K562 (cell line): Measurements from ENCODE around the gene NCOR2. TPM values are rescaled to one million over a fixed set of nuclear protein-coding genes. Genes with fewer than 3 reads are reported as not detected.

Experiments used
- BCOR ChIP-seq: fragments of 450-650 bp; IDR thresholded peaks from 2 replicates; pipeline ENCODE4 v1.6.1; 2016
- BDP1 ChIP-seq: IDR thresholded peaks from 3 replicates; pipeline ENCODE4 v1.6.1; 2011; ENCODE audit not compliant: insufficient read length, insufficient read depth
- DLX4 ChIP-seq: fragments of 250-450 bp; sonication (Bioruptor Pico); IDR thresholded peaks from 2 replicates; pipeline ENCODE4 v1.6.1; 2021; ENCODE audit warnings: mild to moderate bottlenecking
- LARP7 ChIP-seq: fragments of 450-650 bp; IDR thresholded peaks from 2 replicates; pipeline ENCODE4 v1.6.1; 2016
- MCM5 ChIP-seq: fragments of 450-650 bp; IDR thresholded peaks from 2 replicates; pipeline ENCODE4 v1.6.1; 2016; ENCODE audit warnings: low read depth
- NFIC ChIP-seq: fragments of 450-650 bp; IDR thresholded peaks from 2 replicates; pipeline ENCODE4 v1.6.1; 2017; ENCODE audit warnings: mild to moderate bottlenecking, inconsistent platforms
- PKNOX1 ChIP-seq: fragments of 450-650 bp; IDR thresholded peaks from 2 replicates; pipeline ENCODE4 v1.6.1; 2016
- RB1 ChIP-seq: fragments of 450-650 bp; IDR thresholded peaks from 2 replicates; pipeline ENCODE4 v1.6.1; 2017; ENCODE audit warnings: low read depth, mild to moderate bottlenecking
- SAFB ChIP-seq: fragments of 200-400 bp; formaldehyde crosslinking; IDR thresholded peaks from 2 replicates; pipeline ENCODE4 v1.6.1; 2017; ENCODE audit warnings: low read depth, low read length, borderline replicate concordance
- SIRT6 ChIP-seq: IDR thresholded peaks from one replicate; pipeline ENCODE4 v1.6.1; 2012; ENCODE audit warnings: low read depth, mild to moderate bottlenecking, control low read depth, inconsistent platforms, low read length, moderate library complexity
- TEAD2 ChIP-seq: fragments of 450-650 bp; IDR thresholded peaks from 2 replicates; pipeline ENCODE4 v1.6.1; 2016; ENCODE audit warnings: missing genetic modification characterization, control low read depth, missing compliant biosample characterization
- TEAD4 ChIP-seq, 2 experiments: sonication (generic) in 1 of 2; formaldehyde crosslinking in 1 of 2; IDR thresholded peaks; 2 replicates each; pipeline versions ENCODE4 v1.6.1 to v1.8.0; 2012 to 2022; ENCODE audit warnings: borderline replicate concordance in 1 of 2, inconsistent platforms in 1 of 2, low read length in 1 of 2, mild to moderate bottlenecking in 1 of 2, missing genetic modification reagents in 1 of 2
- TRIM25 ChIP-seq: fragments of 450-650 bp; IDR thresholded peaks from 2 replicates; pipeline ENCODE4 v1.7.0; 2016; ENCODE audit warnings: borderline replicate concordance
- TSHZ1 ChIP-seq: fragments of 250-450 bp; sonication (Bioruptor Pico); IDR thresholded peaks from 2 replicates; pipeline ENCODE4 v1.4.0; 2020; ENCODE audit warnings: mild to moderate bottlenecking, moderate library complexity
- ZFP1 ChIP-seq: fragments of 450-650 bp; formaldehyde crosslinking; IDR thresholded peaks from 2 replicates; pipeline ENCODE4 v1.4.0; 2020; ENCODE audit warnings: mild to moderate bottlenecking, mixed read lengths
- ZNF398 ChIP-seq: fragments of 250-450 bp; sonication (Bioruptor Pico); IDR thresholded peaks from 2 replicates; pipeline ENCODE4 v1.8.0; 2021; ENCODE audit warnings: moderate library complexity, mild to moderate bottlenecking, inconsistent platforms
- ZNF644 ChIP-seq: fragments of 200-800 bp; sonication (Bioruptor generic); IDR thresholded peaks from 2 replicates; pipeline ENCODE4 v1.6.1; 2016; ENCODE audit warnings: low read depth, missing genetic modification characterization, missing compliant biosample characterization
- ZNF785 ChIP-seq: fragments of 250-450 bp; sonication (Bioruptor Pico); IDR thresholded peaks from 2 replicates; pipeline ENCODE4 v1.4.0; 2020; ENCODE audit warnings: mild to moderate bottlenecking
- polyA plus RNA-seq, 8 experiments: library from polyadenylated mRNA; depleted of rRNA in 4 of 8; stranded (reverse) in 5 of 8; unstranded in 3 of 8; fragments of >200 nt; fragmentation: Nextera tagmentation in 2 of 8; fragmentation: Illumina TruSeq in 1 of 8; extraction: Ambion mirVana in 2 of 8; extraction: Trizol in 1 of 8; gene quantifications; 2 replicates each; pipeline versions ENCODE4 v1.2.1 to v1.2.3, GENCODE V29; 2011 to 2014; ENCODE audit warnings: inconsistent platforms in 1 of 8, missing spikeins in 1 of 8
- total RNA-seq, 7 experiments: library from RNA; depleted of rRNA in 6 of 7; stranded (reverse); fragments of >200 nt in 6 of 7; fragmentation: Illumina TruSeq in 2 of 7; extraction: Trizol in 2 of 7; gene quantifications; 2 replicates each; pipeline versions ENCODE4 v1.2.1 to v1.2.3, GENCODE V29; 2011 to 2021; ENCODE audit warnings: low replicate concordance in 1 of 7

Gene NCOR2
- total and polyA plus RNA-seq, 9 of the 15 experiments (the other 6 are each of a cell fraction or from before 2014, with no cell fraction given) = 0.18 to 126 (median 8.4) TPM

GRCh38 chr12:124605883-124606774, 38.7 kb upstream of the NCOR2 start (continued):
- no peak for TF ChIP-seq PKNOX1
- no peak for TF ChIP-seq LARP7
- TF ChIP-seq ZNF644 (tag) = no peak
- peak; percentile 65 for TF ChIP-seq TEAD4 (IDR thresholded peaks at IDR 0.05; ENCODE audit: low read length)
- no peak for TF ChIP-seq TEAD4 (CRISPR knock-in tag; IDR thresholded peaks at IDR 0.05; ENCODE audit: borderline replicate concordance)
- no peak for TF ChIP-seq BCOR
- 0 out of 2 replicates have a peak, but pooled peaks have one; percentile 10 for TF ChIP-seq RB1
- no peak for TF ChIP-seq BDP1
- no peak for TF ChIP-seq TEAD2
- TF ChIP-seq ZNF785 (CRISPR knock-in tag) = no peak
- peak; percentile 39; the same call in 1 of the 2 replicates for TF ChIP-seq NFIC
- TF ChIP-seq TRIM25 = no peak
- TF ChIP-seq ZNF398 (CRISPR knock-in tag) = no peak
- no peak for TF ChIP-seq SIRT6
- no peak for TF ChIP-seq TSHZ1 (CRISPR knock-in tag)
- TF ChIP-seq DLX4 = no peak
- no peak for TF ChIP-seq ZFP1
- no peak for TF ChIP-seq SAFB
- TF ChIP-seq MCM5 = no peak
